SK-N-SH (cell line): ENCODE measurements around the gene PAFAH1B2. TPM values are rescaled to one million over a fixed set of nuclear protein-coding genes. Genes with fewer than 3 reads are reported as not detected.

ENCODE experiments used
- CTCF ChIA-PET: fragments of 300-600, 350-600 bp; formaldehyde crosslinking; extraction: SDS; loops from one replicate; lab custom pipeline; 2021; lab: Yijun Ruan, JAX
- POLR2A ChIA-PET: fragments of 350-600 bp; sonication (Branson Sonifier 250); formaldehyde crosslinking; extraction: SDS; loops from one replicate; lab custom pipeline; 2020; ENCODE audit warnings: antibody characterized with exemption, inconsistent platforms; lab: Yijun Ruan, JAX
- DNase-seq: peaks from one replicate; pipeline ENCODE4 v3.0.0; 2012
- H2AFZ ChIP-seq: fragments of 200-600 bp; sonication (generic); 2 replicates; pipeline ENCODE4 v1.8.1; 2016; ENCODE audit warnings: antibody characterized with exemption, mild to moderate bottlenecking, low read depth
- H3F3A ChIP-seq: fragments of 200-600 bp; sonication (generic); replicated peaks from 2 replicates; pipeline ENCODE3; 2016; ENCODE audit warnings: antibody characterized with exemption, mild to moderate bottlenecking; ENCODE audit not compliant: insufficient read depth
- H3K27ac ChIP-seq, 2 experiments: fragments of 200-500 bp in 1 of 2; fragments of 200-600 bp in 1 of 2; sonication (Bioruptor generic) in 1 of 2; sonication (generic), shearing (Covaris generic) in 1 of 2; 2 replicates each; pipeline versions ENCODE4 v1.5.1 to v1.6.1; 2014 to 2016; ENCODE audit warnings: low read depth in 2 of 2, inconsistent platforms in 1 of 2, low read length in 1 of 2, mild to moderate bottlenecking in 1 of 2, mixed read lengths in 1 of 2
- H3K27me3 ChIP-seq: fragments of 200-600 bp; sonication (generic), shearing (Covaris generic); 2 replicates; pipeline ENCODE4 v1.6.1; 2016; ENCODE audit warnings: mixed run types; ENCODE audit not compliant: insufficient read depth
- H3K36me3 ChIP-seq, 2 experiments: fragments of 200-500 bp in 1 of 2; fragments of 200-600 bp in 1 of 2; sonication (Bioruptor generic) in 1 of 2; sonication (generic) in 1 of 2; replicated peaks in 1 of 2; 2 replicates each; pipeline versions ENCODE3 to v1.5.1; 2014 to 2016; ENCODE audit warnings: low read length in 1 of 2, mild to moderate bottlenecking in 1 of 2; ENCODE audit not compliant: insufficient read depth in 2 of 2, control insufficient read depth in 1 of 2
- H3K4me1 ChIP-seq, 2 experiments: fragments of 200-500 bp in 1 of 2; fragments of 200-600 bp in 1 of 2; sonication (Bioruptor generic) in 1 of 2; sonication (generic), shearing (Covaris generic) in 1 of 2; 2 replicates each; pipeline versions ENCODE4 v1.5.1 to v1.6.1; 2014 to 2016; ENCODE audit warnings: low read depth in 1 of 2, low read length in 1 of 2, mixed run types in 1 of 2; ENCODE audit not compliant: insufficient read depth in 2 of 2, control insufficient read depth in 1 of 2
- H3K4me2 ChIP-seq: fragments of 200-600 bp; sonication (generic), shearing (Covaris generic); 2 replicates; pipeline ENCODE4 v1.6.1; 2017; ENCODE audit warnings: mixed run types
- H3K4me3 ChIP-seq, 2 experiments: fragments of 200-500 bp in 1 of 2; fragments of 200-600 bp in 1 of 2; sonication (Bioruptor generic) in 1 of 2; sonication (generic), shearing (Covaris generic) in 1 of 2; 2 replicates each; pipeline versions ENCODE4 v1.5.1 to v1.8.1; 2014 to 2016; ENCODE audit warnings: low read depth in 2 of 2, inconsistent platforms in 1 of 2, low read length in 1 of 2, mild to moderate bottlenecking in 1 of 2, mixed read lengths in 1 of 2, moderate library complexity in 1 of 2
- H3K79me2 ChIP-seq: fragments of 200-600 bp; sonication (generic); 2 replicates; pipeline ENCODE4 v1.8.1; 2017; ENCODE audit warnings: mild to moderate bottlenecking; ENCODE audit not compliant: insufficient read depth
- H3K9ac ChIP-seq: fragments of 200-600 bp; sonication (generic); 2 replicates; pipeline ENCODE4 v1.6.1; 2017; ENCODE audit warnings: mixed run types
- H3K9me2 ChIP-seq: fragments of 200-600 bp; sonication (generic); 2 replicates; pipeline ENCODE4 v1.6.1; 2017; ENCODE audit warnings: mixed run types
- H3K9me3 ChIP-seq: fragments of 200-600 bp; sonication (generic); 2 replicates; pipeline ENCODE4 v1.6.1; 2017; ENCODE audit warnings: mixed run types, mild to moderate bottlenecking, moderate library complexity
- H4K20me1 ChIP-seq: fragments of 200-600 bp; sonication (generic); 2 replicates; pipeline ENCODE4 v1.6.1; 2017; ENCODE audit warnings: mild to moderate bottlenecking, mixed run types; ENCODE audit not compliant: insufficient read depth
- ELF1 ChIP-seq: IDR thresholded peaks from 2 replicates; pipeline ENCODE4 v1.4.0; 2012
- EP300 ChIP-seq, 2 experiments: IDR thresholded peaks; 2 replicates each; pipeline versions ENCODE4 v1.4.0 to v1.6.1; 2012; ENCODE audit warnings: borderline replicate concordance in 1 of 2, low read depth in 1 of 2, low read length in 1 of 2
- FOSL2 ChIP-seq: IDR thresholded peaks from 2 replicates; pipeline ENCODE4 v1.4.0; 2012; ENCODE audit warnings: low read depth, mild to moderate bottlenecking, moderate library complexity, borderline replicate concordance
- FOXM1 ChIP-seq: IDR thresholded peaks from 2 replicates; pipeline ENCODE4 v1.4.0; 2012; ENCODE audit warnings: low read depth, mild to moderate bottlenecking
- JUND ChIP-seq: IDR thresholded peaks from 2 replicates; pipeline ENCODE4 v1.4.0; 2012
- MEF2A ChIP-seq: IDR thresholded peaks from 2 replicates; pipeline ENCODE4 v1.4.0; 2012; ENCODE audit warnings: low read depth, borderline replicate concordance
- MXI1 ChIP-seq: IDR thresholded peaks from 2 replicates; pipeline ENCODE4 v1.6.1; 2012; ENCODE audit warnings: mild to moderate bottlenecking, low read depth, low read length, improper control_type of control experiment
- NFIC ChIP-seq: IDR thresholded peaks from 2 replicates; pipeline ENCODE4 v1.4.0; 2012; ENCODE audit warnings: borderline replicate concordance
- RAD21 ChIP-seq: IDR thresholded peaks from 2 replicates; pipeline ENCODE4 v1.6.1; 2012; ENCODE audit warnings: mild to moderate bottlenecking, low read length
- RCOR1 ChIP-seq: fragments of 150-350 bp; IDR thresholded peaks from 2 replicates; pipeline ENCODE4 v1.6.1; 2017; ENCODE audit warnings: antibody characterized with exemption, low read length
- RFX5 ChIP-seq: IDR thresholded peaks from 2 replicates; pipeline ENCODE4 v1.6.1; 2012; ENCODE audit warnings: mild to moderate bottlenecking, improper control_type of control experiment, low read length
- RXRA ChIP-seq: IDR thresholded peaks from 2 replicates; pipeline ENCODE4 v1.4.0; 2012; ENCODE audit warnings: low read depth, mild to moderate bottlenecking, borderline replicate concordance
- SIN3A ChIP-seq: IDR thresholded peaks from 2 replicates; pipeline ENCODE4 v1.6.1; 2012; ENCODE audit warnings: low read depth, mild to moderate bottlenecking, low read length, moderate library complexity, borderline replicate concordance
- TEAD4 ChIP-seq: IDR thresholded peaks from 2 replicates; pipeline ENCODE4 v1.4.0; 2012; ENCODE audit warnings: mild to moderate bottlenecking, borderline replicate concordance; ENCODE audit not compliant: insufficient read depth
- WGBS: methylation state at CpG from one replicate; pipeline ENCODE4 v1.1.6; 2017; ENCODE audit warnings: low lambda C conversion rate; 5-methylcytosine and 5-hydroxymethylcytosine counted together
- polyA plus RNA-seq, 3 experiments: library from polyadenylated mRNA; depleted of rRNA; stranded (reverse); fragments of >200 nt; gene quantifications; 2 replicates each; pipeline ENCODE4 v1.2.3, GENCODE V29; 2012
- TF ChIP-seq, protein P1 (sequence below): IDR thresholded peaks from 2 replicates; pipeline ENCODE4 v1.4.0; 2012; ENCODE audit warnings: low read depth
- TF ChIP-seq, protein P2 (sequence below): IDR thresholded peaks from 2 replicates; pipeline ENCODE4 v1.4.0; 2012; ENCODE audit warnings: low read depth, borderline replicate concordance
- TF ChIP-seq, protein P3 (sequence below): fragments of 150-350 bp; IDR thresholded peaks from 2 replicates; pipeline ENCODE4 v1.6.1; 2016; ENCODE audit warnings: mild to moderate bottlenecking, low read depth, low read length

PAFAH1B2 gene
- polyA plus RNA-seq, 1 of the 3 experiments (the other 2 are of a cell fraction) = 19.6 TPM

DNA sequence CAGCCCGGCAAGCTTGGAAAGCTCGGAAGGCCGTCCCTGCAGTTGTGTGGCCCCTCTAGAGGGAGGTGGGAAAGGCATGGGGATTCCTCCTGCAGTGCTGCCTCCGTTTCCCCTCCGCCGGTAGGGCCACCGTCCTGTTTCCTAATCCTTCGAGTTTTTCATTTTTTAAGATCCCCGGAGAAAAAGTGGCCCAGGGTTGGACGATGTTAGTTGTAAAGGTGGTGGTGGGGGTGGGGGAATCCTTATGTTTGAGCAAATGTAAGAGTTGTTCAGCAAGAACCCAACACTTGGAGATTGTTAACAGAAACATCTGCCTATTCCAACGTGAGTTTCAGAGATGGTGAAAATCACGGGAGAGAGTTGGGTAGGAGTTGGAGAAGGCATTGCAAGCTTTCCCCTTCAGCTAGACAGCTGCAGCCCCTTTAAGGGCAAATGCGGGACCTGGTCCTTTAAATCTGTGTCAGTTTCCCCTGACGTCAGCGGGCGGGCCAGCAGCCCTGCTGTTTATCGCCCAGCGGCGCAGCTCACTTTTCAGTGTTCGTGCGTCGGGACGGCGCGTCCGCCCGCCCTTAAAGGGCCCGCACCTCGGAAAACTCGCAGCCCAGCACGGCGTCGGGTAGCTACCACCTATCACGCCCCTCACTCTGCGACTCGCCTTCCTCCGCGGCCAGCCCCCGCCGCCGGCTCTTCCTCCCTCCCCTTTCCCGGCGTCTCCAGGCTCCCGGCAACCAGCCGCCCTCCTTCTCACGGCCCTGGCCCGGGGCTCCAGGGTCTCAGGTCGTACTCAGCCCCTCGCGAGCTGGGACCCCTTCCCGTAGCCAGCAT is 34.3 kb downstream of the PAFAH1B2 start, which contains the start of gene SIDT2 (continued):
- TF ChIP-seq RXRA (no peak), SIN3A (peak; percentile 61; the same call in 1 of the 2 replicates), FOXM1 (no peak), JUND (no peak), RFX5 (peak; percentile 70; the same call in 1 of the 2 replicates), RCOR1 (no peak), NFIC (no peak), MXI1 (peak; percentile 76), RAD21 (no peak), TEAD4 (no peak), EP300 (IDR thresholded peaks at IDR 0.05; ENCODE audit: borderline replicate concordance in 1 of 2, low read depth in 1 of 2, low read length in 1 of 2) (peak in 1 of 2 experiments; percentile 21; a peak in 1 of 4 replicates)
- TF ChIP-seq, protein P1, sequence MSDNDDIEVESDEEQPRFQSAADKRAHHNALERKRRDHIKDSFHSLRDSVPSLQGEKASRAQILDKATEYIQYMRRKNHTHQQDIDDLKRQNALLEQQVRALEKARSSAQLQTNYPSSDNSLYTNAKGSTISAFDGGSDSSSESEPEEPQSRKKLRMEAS = peak; percentile 99
- TF ChIP-seq, protein P2, sequence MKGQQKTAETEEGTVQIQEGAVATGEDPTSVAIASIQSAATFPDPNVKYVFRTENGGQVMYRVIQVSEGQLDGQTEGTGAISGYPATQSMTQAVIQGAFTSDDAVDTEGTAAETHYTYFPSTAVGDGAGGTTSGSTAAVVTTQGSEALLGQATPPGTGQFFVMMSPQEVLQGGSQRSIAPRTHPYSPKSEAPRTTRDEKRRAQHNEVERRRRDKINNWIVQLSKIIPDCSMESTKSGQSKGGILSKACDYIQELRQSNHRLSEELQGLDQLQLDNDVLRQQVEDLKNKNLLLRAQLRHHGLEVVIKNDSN = no peak

DNA sequence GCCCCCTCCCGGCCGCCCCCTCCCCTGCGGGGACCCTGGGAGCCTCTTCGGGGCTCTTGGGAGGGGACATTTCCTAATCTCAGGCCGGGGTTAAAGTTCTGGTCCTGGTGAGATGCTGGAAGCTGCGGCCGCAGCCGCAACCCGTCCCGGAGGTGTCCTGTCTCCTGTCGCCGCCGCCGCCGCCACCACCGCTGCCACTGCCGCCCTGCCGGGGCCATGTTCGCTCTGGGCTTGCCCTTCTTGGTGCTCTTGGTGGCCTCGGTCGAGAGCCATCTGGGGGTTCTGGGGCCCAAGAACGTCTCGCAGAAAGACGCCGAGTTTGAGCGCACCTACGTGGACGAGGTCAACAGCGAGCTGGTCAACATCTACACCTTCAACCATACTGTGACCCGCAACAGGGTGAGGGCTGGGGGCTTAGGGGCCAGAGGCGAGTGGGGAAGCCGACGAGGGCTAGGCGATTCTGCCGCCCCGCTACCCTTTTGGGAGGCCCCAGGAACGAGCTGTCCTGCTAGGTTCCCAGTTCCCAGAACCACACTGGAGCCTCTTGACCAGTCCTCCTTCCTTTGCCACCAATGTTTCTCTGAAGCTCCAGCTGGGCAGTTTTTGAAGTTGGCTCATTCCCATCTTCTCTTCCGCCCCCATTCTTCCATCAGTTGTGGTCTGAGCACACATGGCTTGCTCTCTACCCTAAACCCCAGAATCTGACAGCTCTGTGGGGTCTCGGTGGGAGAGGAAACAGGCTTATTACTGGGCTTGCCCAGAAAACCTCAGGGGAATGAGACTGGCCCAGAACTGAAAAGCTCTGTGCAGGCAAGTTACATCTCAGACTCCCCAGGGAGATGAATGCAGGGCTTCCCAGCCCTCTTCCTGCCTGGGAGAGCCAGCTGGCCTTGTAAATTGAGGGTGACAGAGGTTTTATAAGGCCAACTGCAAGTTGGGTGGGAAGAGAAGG is 35.2 kb downstream of the PAFAH1B2 start:
- Histone ChIP-seq H3K27me3 (no peaks in the 10 kb centered on the region), H2AFZ (peak overlapping the region; percentile 56), H3K4me3 (peak overlapping the region; percentile 76 to 77), H3K36me3 (peaks cover 8 to 14% of the 10 kb centered on the region in 2 experiments), H3K9me3 (no peaks in the 10 kb centered on the region), H3K79me2 (peaks cover 11% of the 10 kb centered on the region; the same call in 1 of the 2 replicates), H4K20me1 (no peaks in the 10 kb centered on the region), H3K4me2 (peak overlapping the region; percentile 99), H3K27ac (peak overlapping the region; percentile 42 to 82), H3K9ac (peak overlapping the region; percentile 81), H3K9me2 (no peaks in the 10 kb centered on the region), H3F3A (peaks cover 17% of the 10 kb centered on the region), H3K4me1 (peaks cover 10 to 20% of the 10 kb centered on the region in 2 experiments; a peak in 2 of 4 replicates)
- TF ChIP-seq MEF2A (no peak), ELF1 (no peak), EP300 (IDR thresholded peaks at IDR 0.05; ENCODE audit: borderline replicate concordance in 1 of 2, low read depth in 1 of 2, low read length in 1 of 2) (no peak), JUND (no peak), FOSL2 (no peak)
- TF ChIP-seq, protein P3, sequence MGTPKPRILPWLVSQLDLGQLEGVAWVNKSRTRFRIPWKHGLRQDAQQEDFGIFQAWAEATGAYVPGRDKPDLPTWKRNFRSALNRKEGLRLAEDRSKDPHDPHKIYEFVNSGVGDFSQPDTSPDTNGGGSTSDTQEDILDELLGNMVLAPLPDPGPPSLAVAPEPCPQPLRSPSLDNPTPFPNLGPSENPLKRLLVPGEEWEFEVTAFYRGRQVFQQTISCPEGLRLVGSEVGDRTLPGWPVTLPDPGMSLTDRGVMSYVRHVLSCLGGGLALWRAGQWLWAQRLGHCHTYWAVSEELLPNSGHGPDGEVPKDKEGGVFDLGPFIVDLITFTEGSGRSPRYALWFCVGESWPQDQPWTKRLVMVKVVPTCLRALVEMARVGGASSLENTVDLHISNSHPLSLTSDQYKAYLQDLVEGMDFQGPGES = no peak
- 10% methylated on average over 29 of the region's 39 CpGs for WGBS
- DNase-seq = no peak
- POLR2A ChIA-PET = interaction anchor here (1.0 kb wide), 1 partner anchor 33 kb away, joined by 3 read pairs; no protein-coding TSS in a partner anchor
- CTCF ChIA-PET = interaction anchor here (0.6 to 6.4 kb wide), 9 partner anchors 9 to 388 kb away, joined by 3 to 54 read pairs (median 4); partner anchors contain the start of genes APOA5, PCSK7 and RNF214
